Liver (tissue), 9 donors: ENCODE data around the gene EMCN. TPM values are rescaled to one million over a fixed set of nuclear protein-coding genes. Genes with fewer than 3 reads are reported as not detected.

ENCODE experiments used
- DNase-seq: peaks from one replicate; pipeline ENCODE4 v3.0.0-alpha.2; 2017; ENCODE audit warnings: low spot score
- H3K27ac ChIP-seq, 2 donors: one replicate each; pipeline ENCODE4 v1.7.0; 2013; ENCODE audit warnings: inconsistent platforms in 2 of 2, low read length in 2 of 2, control low read depth in 1 of 2, low read depth in 1 of 2, mild to moderate bottlenecking in 1 of 2
- H3K27me3 ChIP-seq, 4 donors: one replicate each; pipeline versions ENCODE4 v1.6.1 to v1.7.0; 2013; ENCODE audit warnings: low read length in 3 of 4, inconsistent platforms in 1 of 4, mild to moderate bottlenecking in 1 of 4, moderate library complexity in 1 of 4; ENCODE audit not compliant: control insufficient read depth in 4 of 4, insufficient read depth in 4 of 4
- H3K36me3 ChIP-seq, 4 donors: one replicate each; pipeline versions ENCODE4 v1.6.1 to v1.7.0; 2013; ENCODE audit warnings: low read length in 3 of 4, mild to moderate bottlenecking in 3 of 4, low read depth in 1 of 4, moderate library complexity in 1 of 4; ENCODE audit not compliant: control insufficient read depth in 4 of 4, insufficient read depth in 3 of 4
- H3K4me1 ChIP-seq, 4 donors: one replicate each; pipeline versions ENCODE4 v1.6.1 to v1.7.0; 2013; ENCODE audit warnings: low read length in 3 of 4, mild to moderate bottlenecking in 3 of 4, moderate library complexity in 1 of 4; ENCODE audit not compliant: control insufficient read depth in 4 of 4, insufficient read depth in 4 of 4
- H3K4me3 ChIP-seq, 3 donors: one replicate each; pipeline versions ENCODE4 v1.6.1 to v1.7.0; 2013; ENCODE audit warnings: low read length in 3 of 3, control low read depth in 1 of 3, low read depth in 1 of 3, mild to moderate bottlenecking in 1 of 3
- H3K9ac ChIP-seq, 2 donors: one replicate each; pipeline ENCODE4 v1.7.0; 2013; ENCODE audit warnings: low read length in 2 of 2, mild to moderate bottlenecking in 2 of 2, moderate library complexity in 2 of 2, control low read depth in 1 of 2, low read depth in 1 of 2
- H3K9me3 ChIP-seq, 4 donors: one replicate each; pipeline versions ENCODE4 v1.6.1 to v1.7.0; 2013; ENCODE audit warnings: low read length in 3 of 4; ENCODE audit not compliant: control insufficient read depth in 4 of 4
- EGR1 ChIP-seq, 2 donors: IDR thresholded peaks; 2 replicates each; pipeline ENCODE4 v1.6.1; 2016 to 2018; ENCODE audit warnings: antibody characterized with exemption in 2 of 2, low read depth in 2 of 2
- FOXA1 ChIP-seq: IDR thresholded peaks from 2 replicates; pipeline ENCODE4 v1.6.1; 2016; ENCODE audit warnings: antibody characterized with exemption
- FOXA2 ChIP-seq: IDR thresholded peaks from 2 replicates; pipeline ENCODE4 v1.6.1; 2016; ENCODE audit warnings: antibody characterized with exemption
- GABPA ChIP-seq, 2 donors: IDR thresholded peaks in 1 of 2; conservative IDR thresholded peaks in 1 of 2; 2 replicates each; pipeline ENCODE4 v1.6.1; 2016; ENCODE audit warnings: antibody characterized with exemption in 2 of 2, mild to moderate bottlenecking in 1 of 2, moderate library complexity in 1 of 2
- HNF4A ChIP-seq, 2 donors: conservative IDR thresholded peaks; 2 replicates each; pipeline ENCODE4 v1.6.1; 2016; ENCODE audit warnings: antibody characterized with exemption in 2 of 2, mild to moderate bottlenecking in 2 of 2
- HNF4G ChIP-seq: IDR thresholded peaks from 2 replicates; pipeline ENCODE4 v1.6.1; 2016; ENCODE audit warnings: antibody characterized with exemption
- JUND ChIP-seq, 2 donors: IDR thresholded peaks; 2 replicates each; pipeline ENCODE4 v1.6.1; 2016; ENCODE audit warnings: antibody characterized with exemption in 2 of 2
- NR2F2 ChIP-seq: IDR thresholded peaks from 2 replicates; pipeline ENCODE4 v1.6.1; 2016; ENCODE audit warnings: antibody characterized with exemption
- RAD21 ChIP-seq, 2 donors: IDR thresholded peaks; 2 replicates each; pipeline ENCODE4 v1.6.1; 2016; ENCODE audit warnings: antibody characterized with exemption in 2 of 2, mild to moderate bottlenecking in 2 of 2
- RXRA ChIP-seq, 2 donors: IDR thresholded peaks; 2 replicates each; pipeline ENCODE4 v1.6.1; 2017 to 2018; ENCODE audit warnings: antibody characterized with exemption in 2 of 2, mild to moderate bottlenecking in 1 of 2
- SP1 ChIP-seq: IDR thresholded peaks from 2 replicates; pipeline ENCODE4 v1.6.1; 2018; ENCODE audit warnings: antibody characterized with exemption, mild to moderate bottlenecking
- TAF1 ChIP-seq: conservative IDR thresholded peaks from 2 replicates; pipeline ENCODE4 v1.6.1; 2016; ENCODE audit warnings: antibody characterized with exemption, mild to moderate bottlenecking
- YY1 ChIP-seq: IDR thresholded peaks from 2 replicates; pipeline ENCODE4 v1.6.1; 2016; ENCODE audit warnings: antibody characterized with exemption, mild to moderate bottlenecking
- ZBTB33 ChIP-seq: IDR thresholded peaks from 2 replicates; pipeline ENCODE4 v1.6.1; 2016; ENCODE audit warnings: antibody characterized with exemption
- WGBS: extraction: QIAGEN DNeasy Blood & Tissue Kit; methylation state at CpG from one replicate; pipeline ENCODE4 v1.1.7; 2013; 5-methylcytosine and 5-hydroxymethylcytosine counted together
- polyA plus RNA-seq, 2 donors: library from polyadenylated mRNA; stranded (reverse) in 1 of 2; unstranded in 1 of 2; fragments of 200-250 nt in 1 of 2; fragments of >200 nt in 1 of 2; fragmentation: Nextera tagmentation in 1 of 2; extraction: Ambion mirVana in 1 of 2; gene quantifications; one replicate each; pipeline versions ENCODE4 v1.2.1 to v1.2.3, GENCODE V29; 2013 to 2015
- total RNA-seq, 2 donors: library from RNA; depleted of rRNA; stranded (reverse); fragments of >200 nt; gene quantifications; one replicate each; pipeline ENCODE4 v1.2.3, GENCODE V29; 2014
- TF ChIP-seq, protein P1 (sequence below): IDR thresholded peaks from 2 replicates; pipeline ENCODE4 v1.6.1; 2016; ENCODE audit warnings: antibody characterized with exemption
- TF ChIP-seq, protein P2 (sequence below): IDR thresholded peaks from 2 replicates; pipeline ENCODE4 v1.6.1; 2016; ENCODE audit warnings: antibody characterized with exemption
- TF ChIP-seq, protein P3 (sequence below): fragments of 150-350 bp; IDR thresholded peaks from 2 replicates; pipeline ENCODE4 v1.5.1; 2017; ENCODE audit warnings: improper control_type of control experiment, low read depth, low read length; ENCODE audit not compliant: missing input control
- TF ChIP-seq, protein P4 (sequence below): IDR thresholded peaks from 2 replicates; pipeline ENCODE4 v1.6.1; 2016; ENCODE audit warnings: antibody characterized with exemption, mild to moderate bottlenecking
- donor health status: healthy.
- donor health status: healthy.
- donor health status: healthy.
- donor health status: healthy.
- donor health status: healthy.

Gene EMCN
- total and polyA plus RNA-seq, 4 donors = 1.8 to 4.4 (median 2.5) TPM

DNA sequence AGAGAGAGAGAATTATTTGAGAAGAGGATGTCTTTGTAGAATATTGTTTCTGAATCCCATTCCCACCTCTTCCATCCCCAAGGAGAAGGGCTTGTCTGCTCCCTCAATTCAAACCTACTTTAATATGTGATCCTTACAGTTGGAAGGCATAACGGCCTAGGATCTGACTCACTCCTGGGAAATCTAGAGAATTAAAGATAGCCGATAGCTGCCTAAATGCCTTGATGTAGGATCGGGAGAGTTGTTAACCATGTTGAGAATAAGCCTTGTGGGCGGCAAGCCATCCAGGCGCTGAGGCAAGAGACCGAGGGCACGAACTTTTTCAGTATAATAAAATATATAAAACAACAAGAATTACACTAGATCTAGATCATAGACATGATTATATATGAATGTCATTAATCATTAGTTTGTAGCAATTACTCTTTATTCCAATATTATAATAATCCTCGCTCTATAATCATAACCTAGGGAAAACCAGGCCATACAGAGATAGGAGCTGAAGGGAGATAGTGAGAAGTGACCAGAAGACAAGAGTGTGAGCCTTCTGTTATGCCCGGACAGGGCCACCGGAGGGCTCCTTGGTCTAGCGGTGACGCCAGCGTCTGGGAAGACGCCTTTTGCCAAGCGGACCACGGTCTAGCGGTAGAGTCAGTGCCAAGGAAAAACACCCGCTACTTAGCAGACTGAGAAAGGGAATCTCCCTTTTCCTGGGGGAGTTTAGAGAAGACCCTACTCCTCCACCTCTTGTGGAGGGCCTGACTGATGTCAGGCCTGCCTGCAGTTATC lies 13.5 kb downstream of the EMCN start:
- Histone ChIP-seq H3K36me3 (no peaks in the 10 kb centered on the region), H3K9me3 (no peaks in the 10 kb centered on the region), H3K9ac (no peak overlapping the region), H3K27ac (no peak overlapping the region), H3K4me3 (no peak overlapping the region), H3K4me1 (no peaks in the 10 kb centered on the region), H3K27me3 (no peaks in the 10 kb centered on the region)
- TF ChIP-seq TAF1 (no peak), GABPA (IDR thresholded peaks at IDR 0.05 in 1 of 2, conservative IDR thresholded peaks at IDR 0.05 in 1 of 2) (no peak), YY1 (no peak), HNF4A (conservative IDR thresholded peaks at IDR 0.05) (no peak), SP1 (no peak), RAD21 (IDR thresholded peaks at IDR 0.05) (no peak), NR2F2 (no peak), FOXA1 (no peak), ZBTB33 (no peak), FOXA2 (no peak), HNF4G (no peak), JUND (IDR thresholded peaks at IDR 0.05) (no peak), RXRA (IDR thresholded peaks at IDR 0.05) (no peak), EGR1 (IDR thresholded peaks at IDR 0.05; ENCODE audit: low read depth in 2 of 2) (no peak)
- TF ChIP-seq, protein P1, sequence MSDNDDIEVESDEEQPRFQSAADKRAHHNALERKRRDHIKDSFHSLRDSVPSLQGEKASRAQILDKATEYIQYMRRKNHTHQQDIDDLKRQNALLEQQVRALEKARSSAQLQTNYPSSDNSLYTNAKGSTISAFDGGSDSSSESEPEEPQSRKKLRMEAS = no peak
- TF ChIP-seq, protein P2, sequence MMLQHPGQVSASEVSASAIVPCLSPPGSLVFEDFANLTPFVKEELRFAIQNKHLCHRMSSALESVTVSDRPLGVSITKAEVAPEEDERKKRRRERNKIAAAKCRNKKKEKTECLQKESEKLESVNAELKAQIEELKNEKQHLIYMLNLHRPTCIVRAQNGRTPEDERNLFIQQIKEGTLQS = no peak
- TF ChIP-seq, protein P3, sequence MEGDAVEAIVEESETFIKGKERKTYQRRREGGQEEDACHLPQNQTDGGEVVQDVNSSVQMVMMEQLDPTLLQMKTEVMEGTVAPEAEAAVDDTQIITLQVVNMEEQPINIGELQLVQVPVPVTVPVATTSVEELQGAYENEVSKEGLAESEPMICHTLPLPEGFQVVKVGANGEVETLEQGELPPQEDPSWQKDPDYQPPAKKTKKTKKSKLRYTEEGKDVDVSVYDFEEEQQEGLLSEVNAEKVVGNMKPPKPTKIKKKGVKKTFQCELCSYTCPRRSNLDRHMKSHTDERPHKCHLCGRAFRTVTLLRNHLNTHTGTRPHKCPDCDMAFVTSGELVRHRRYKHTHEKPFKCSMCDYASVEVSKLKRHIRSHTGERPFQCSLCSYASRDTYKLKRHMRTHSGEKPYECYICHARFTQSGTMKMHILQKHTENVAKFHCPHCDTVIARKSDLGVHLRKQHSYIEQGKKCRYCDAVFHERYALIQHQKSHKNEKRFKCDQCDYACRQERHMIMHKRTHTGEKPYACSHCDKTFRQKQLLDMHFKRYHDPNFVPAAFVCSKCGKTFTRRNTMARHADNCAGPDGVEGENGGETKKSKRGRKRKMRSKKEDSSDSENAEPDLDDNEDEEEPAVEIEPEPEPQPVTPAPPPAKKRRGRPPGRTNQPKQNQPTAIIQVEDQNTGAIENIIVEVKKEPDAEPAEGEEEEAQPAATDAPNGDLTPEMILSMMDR = no peak
- TF ChIP-seq, protein P4, sequence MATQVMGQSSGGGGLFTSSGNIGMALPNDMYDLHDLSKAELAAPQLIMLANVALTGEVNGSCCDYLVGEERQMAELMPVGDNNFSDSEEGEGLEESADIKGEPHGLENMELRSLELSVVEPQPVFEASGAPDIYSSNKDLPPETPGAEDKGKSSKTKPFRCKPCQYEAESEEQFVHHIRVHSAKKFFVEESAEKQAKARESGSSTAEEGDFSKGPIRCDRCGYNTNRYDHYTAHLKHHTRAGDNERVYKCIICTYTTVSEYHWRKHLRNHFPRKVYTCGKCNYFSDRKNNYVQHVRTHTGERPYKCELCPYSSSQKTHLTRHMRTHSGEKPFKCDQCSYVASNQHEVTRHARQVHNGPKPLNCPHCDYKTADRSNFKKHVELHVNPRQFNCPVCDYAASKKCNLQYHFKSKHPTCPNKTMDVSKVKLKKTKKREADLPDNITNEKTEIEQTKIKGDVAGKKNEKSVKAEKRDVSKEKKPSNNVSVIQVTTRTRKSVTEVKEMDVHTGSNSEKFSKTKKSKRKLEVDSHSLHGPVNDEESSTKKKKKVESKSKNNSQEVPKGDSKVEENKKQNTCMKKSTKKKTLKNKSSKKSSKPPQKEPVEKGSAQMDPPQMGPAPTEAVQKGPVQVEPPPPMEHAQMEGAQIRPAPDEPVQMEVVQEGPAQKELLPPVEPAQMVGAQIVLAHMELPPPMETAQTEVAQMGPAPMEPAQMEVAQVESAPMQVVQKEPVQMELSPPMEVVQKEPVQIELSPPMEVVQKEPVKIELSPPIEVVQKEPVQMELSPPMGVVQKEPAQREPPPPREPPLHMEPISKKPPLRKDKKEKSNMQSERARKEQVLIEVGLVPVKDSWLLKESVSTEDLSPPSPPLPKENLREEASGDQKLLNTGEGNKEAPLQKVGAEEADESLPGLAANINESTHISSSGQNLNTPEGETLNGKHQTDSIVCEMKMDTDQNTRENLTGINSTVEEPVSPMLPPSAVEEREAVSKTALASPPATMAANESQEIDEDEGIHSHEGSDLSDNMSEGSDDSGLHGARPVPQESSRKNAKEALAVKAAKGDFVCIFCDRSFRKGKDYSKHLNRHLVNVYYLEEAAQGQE = no peak
- WGBS = 83% methylated on average over 18 of the region's 18 CpGs
- no peak for DNase-seq
